ENCODE measurements around the gene IL17C.

IL17C gene, protein sequence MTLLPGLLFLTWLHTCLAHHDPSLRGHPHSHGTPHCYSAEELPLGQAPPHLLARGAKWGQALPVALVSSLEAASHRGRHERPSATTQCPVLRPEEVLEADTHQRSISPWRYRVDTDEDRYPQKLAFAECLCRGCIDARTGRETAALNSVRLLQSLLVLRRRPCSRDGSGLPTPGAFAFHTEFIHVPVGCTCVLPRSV

DNA sequence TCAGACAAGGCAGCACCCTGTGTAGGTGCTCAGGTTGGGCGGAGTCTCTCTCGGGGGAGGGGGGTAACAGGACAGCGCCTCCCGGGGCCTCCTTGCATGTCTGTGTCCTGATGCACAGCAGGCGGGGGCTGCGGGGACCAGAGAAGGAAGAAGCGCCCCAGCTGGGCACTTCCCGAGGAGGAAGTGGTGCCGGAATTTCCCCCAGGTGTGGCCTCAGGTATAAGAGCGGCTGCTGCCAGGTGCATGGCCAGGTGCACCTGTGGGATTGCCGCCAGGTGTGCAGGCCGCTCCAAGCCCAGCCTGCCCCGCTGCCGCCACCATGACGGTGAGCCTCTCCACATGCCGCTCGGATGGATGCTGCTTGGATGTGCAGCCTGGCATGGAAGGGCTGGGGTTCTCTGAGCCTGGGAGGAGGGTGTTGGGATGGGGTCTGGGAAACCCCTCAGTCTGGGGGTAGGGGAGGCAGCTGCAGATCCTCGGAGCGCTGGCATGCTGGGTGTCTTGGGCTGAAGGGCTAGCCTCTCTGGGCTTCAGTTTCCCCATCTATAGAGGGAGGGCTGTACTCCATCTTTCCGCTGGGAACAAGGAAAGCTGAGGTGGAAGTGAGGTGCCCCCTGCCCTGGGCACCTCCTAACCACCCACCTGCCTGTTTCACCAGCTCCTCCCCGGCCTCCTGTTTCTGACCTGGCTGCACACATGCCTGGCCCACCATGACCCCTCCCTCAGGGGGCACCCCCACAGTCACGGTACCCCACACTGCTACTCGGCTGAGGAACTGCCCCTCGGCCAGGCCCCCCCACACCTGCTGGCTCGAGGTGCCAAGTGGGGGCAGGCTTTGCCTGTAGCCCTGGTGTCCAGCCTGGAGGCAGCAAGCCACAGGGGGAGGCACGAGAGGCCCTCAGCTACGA, at the start of gene IL17C:
Gene IL17C (plus strand): TSS at position 250 of the 908 bp plus-strand sequence. CDS start 70 bp downstream, at position 320.
- no peak for DNase-seq (ENCODE audit: low read depth, low spot score)

DNA sequence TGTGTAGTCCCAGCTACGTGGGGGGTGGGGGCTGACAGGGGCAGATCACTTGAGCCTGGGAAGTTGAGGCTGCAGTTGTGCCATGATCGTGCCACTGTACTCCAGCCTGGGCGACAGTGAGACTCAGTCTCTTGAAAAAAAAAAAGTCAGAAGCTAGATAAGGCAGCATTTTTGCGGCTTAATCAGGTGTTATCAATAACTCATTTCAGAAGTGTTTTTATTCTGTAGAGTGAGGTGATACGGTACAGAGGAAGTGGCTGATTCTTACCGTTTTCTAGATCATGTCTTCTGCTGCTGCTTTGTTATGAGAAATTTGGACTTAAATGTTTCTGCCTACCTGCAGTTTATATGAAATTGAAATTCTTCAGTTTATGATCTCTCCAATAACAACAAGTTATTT, 49.6 kb upstream of the IL17C start:
- no peak for DNase-seq (ENCODE audit: low read depth, low spot score)

DNA sequence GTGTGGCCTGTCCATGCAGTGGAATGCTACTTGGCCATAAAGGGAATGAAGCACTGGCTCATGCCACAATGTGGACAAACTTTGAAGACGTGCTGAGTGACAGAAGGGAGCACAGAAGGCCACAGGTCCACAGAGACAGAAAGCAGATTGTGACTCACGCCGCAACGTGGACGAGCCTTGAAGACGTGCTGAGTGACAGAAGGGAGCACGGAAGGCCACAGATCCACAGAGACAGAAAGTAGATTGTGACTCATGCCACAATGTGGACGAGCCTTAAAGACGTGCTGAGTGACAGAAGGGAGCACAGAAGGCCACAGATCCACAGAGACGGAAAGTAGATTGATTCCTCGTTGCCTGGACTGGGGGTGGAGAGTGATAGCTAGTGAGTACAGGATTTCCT, 48.9 kb upstream of the IL17C start:
- no peak for DNase-seq (ENCODE audit: low read depth, low spot score)

DNA sequence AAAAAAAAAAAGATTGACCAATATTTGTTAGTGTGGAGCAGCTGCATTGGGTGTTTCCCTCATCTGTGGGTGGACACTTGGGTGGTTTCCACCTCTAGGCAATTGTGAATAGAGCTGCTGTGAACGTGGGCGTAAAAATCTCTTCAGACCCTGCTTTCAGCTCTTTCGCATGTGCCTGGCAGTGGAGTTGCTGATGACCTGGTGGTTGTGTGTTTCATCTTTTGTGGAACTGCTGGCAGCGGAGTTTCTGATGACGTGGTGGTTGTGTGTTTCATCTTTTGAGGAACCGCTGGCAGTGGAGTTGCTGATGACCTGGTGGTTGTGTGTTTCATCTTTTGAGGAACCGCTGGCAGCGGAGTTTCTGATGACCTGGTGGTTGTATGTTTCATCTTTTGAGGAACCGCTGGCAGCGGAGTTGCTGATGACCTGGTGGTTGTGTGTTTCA, 46.8 kb upstream of the IL17C start:
- DNase-seq (ENCODE audit: low read depth, low spot score), result no peak

DNA sequence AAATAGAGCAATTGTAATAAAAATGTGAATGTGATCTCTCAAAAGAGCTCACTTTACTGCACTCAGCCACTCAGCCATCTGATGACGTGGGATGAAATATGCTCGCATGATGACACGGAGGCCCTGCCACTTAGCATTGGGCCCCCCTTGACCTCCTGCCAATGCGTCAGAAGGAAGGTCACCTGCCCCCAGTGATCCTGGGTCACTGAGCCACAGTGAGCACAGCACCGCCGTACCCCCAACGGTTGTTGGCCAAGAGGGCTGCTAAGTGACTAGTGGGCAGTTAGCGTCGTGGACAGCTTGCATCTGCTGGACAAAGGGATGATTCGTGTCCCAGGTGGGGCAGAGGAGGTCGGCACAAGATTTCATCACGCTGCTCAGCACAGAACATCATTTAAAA, 45.3 kb upstream of the IL17C start:
- no peak for DNase-seq (ENCODE audit: low read depth, low spot score)

DNA sequence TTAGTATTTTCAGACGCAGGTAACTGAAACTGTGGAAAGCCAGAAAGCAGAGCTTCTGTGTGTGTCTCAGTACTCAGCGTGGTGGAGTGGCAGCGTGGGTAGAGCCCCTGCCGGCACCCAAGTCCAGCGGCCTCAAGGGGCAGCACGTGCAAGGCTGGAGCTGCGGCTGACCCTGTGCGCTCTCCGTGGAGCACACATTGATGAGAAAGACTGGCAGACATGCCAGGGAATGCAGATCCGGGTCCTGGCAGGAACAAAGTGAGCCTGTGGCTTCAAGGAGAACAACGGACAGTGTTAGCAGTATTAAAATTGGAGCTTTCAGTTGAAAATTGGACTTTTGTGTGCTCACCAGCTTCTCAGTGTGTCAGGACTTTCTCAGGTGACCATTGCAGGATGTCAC, 44.9 kb upstream of the IL17C start:
- DNase-seq (ENCODE audit: low read depth, low spot score), result no peak

- DNase-seq (ENCODE audit: low read depth, low spot score), result no peak
Measured at GRCh38 chr16:88593910-88594309, 44.5 kb upstream of the IL17C start.

- DNase-seq (ENCODE audit: low read depth, low spot score), result no peak
Measured at GRCh38 chr16:88595101-88595500, 43.3 kb upstream of the IL17C start.

DNA sequence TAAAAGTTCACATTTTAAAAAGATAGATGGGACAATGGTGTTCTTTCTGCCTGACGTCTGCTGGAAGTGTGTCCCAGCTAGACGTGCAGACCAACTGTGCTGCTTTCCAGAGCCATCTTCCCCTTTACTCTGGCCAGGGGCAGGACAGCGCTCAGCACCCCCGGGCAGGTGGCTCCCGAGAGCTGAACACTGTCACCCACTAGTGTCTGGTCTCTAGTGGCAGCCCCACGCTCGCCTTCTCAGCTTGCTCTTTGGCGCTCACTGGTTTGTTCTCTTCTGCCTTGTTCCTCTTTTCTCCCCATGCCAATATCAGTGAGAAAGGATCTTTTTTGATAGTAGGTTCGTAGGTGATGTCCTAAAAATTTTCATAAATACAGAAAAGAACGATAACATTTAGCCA, 42.5 kb upstream of the IL17C start:
- DNase-seq (ENCODE audit: low read depth, low spot score), result no peak

DNA sequence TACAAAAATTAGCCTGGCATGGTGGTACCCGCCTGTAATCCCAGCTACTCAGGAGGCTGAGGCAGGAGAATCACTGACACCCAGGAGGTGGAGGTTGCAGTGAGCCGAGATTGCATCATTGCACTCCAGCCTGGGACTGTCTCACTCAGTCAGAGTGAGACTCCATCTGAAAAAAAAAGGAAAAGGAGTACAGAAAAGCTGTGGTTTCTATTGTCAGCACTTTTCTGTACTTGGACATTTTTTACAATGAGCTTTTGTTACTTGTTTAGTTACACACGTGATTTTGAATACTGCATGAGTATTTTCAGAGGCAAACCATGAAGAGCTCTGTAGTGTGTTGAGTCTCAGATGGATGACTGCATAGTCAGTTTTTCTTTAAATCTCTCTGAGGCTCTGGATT, 41.9 kb upstream of the IL17C start:
- no peak for DNase-seq (ENCODE audit: low read depth, low spot score)

GRCh38 chr16:88597856-88598491, 40.4 kb upstream of the IL17C start:
- no peak for DNase-seq (ENCODE audit: low read depth, low spot score)

DNA sequence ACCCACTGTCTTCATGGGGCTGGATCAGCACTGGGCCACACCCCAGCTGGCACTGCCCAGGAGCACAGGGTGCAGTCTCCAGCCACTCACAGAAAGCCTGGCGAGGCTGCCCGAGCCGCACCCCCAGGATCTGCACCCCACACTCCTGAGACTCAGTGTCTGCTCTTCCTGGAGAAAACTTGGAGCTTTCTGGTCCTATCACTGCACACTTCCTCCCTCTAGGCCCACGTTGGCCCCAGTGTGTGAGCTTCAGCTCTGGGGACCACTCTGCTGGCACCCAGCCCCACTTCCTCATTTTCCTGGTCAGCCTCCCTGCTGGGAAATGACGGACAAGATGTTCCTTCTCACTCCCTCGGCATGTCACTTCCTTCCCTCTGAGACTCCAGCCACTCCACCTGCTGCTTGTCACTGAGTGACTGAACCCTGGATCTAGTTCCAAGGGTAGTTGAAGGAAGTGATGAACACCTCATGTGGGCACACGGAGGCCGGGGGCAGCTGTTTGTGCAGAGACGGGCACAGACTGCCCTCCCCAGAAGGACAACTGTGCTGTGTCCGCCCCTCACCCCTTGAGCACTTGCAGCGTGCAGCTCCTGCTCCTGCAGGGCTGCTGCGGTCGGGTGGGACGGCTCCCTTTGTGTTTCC, 39.2 kb upstream of the IL17C start:
- DNase-seq (ENCODE audit: low read depth, low spot score), result no peak

- DNase-seq (ENCODE audit: low read depth, low spot score), result no peak
Measured at GRCh38 chr16:88599825-88600538, 38.4 kb upstream of the IL17C start.

- no peak for DNase-seq (ENCODE audit: low read depth, low spot score)
Measured at GRCh38 chr16:88600539-88600896, 37.9 kb upstream of the IL17C start.

GRCh38 chr16:88601313-88602036, 36.9 kb upstream of the IL17C start:
- DNase-seq (ENCODE audit: low read depth, low spot score), result no peak

GRCh38 chr16:88602091-88602490, 36.3 kb upstream of the IL17C start:
- no peak for DNase-seq (ENCODE audit: low read depth, low spot score)

DNA sequence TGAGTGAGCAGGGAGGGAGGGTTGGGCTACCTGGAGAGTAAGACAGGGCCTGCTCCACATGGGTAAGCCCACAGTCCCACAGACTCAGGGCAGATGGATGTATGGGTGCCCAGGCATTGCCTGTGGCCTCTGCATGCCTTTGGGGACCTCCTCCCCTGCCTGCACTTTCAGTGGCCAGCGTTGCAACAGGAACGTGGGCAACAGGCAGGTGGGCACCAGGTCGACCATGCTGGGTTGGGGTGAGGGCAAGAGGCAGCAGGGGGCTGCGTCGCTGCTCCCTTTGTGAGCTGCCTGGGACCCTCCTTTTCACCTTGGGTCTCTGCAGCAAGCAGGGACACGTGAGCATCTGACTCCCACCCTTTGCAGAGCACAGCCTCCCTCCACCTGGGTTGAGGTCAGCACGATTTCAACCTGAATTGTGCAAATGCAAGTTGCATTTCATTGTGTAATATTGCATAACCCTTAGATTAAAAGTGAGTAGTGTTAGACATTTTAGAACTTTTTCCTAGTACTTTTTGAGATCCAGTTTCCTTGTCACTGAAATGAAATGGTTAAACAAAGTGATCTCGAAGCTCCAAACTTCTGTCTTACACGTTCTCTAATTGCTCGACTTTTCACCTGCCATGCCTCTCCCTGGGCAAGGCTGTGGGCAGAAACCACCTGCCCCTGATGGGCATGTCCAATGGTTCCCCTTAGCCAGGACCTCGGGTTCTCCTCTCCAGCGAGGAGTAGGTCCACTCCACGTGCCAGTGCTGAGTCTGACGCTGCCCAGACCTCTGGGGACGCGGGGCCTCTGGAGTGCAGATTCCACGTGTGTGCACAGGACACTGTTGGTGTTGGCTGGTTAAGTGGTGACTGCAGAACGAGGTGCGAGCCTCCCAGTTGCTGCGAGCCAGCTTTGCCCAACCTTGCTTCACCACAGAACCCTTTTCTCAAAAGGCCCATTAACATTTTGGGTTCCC, 32.9 kb upstream of the IL17C start:
- no peak for DNase-seq (ENCODE audit: low read depth, low spot score)

DNA sequence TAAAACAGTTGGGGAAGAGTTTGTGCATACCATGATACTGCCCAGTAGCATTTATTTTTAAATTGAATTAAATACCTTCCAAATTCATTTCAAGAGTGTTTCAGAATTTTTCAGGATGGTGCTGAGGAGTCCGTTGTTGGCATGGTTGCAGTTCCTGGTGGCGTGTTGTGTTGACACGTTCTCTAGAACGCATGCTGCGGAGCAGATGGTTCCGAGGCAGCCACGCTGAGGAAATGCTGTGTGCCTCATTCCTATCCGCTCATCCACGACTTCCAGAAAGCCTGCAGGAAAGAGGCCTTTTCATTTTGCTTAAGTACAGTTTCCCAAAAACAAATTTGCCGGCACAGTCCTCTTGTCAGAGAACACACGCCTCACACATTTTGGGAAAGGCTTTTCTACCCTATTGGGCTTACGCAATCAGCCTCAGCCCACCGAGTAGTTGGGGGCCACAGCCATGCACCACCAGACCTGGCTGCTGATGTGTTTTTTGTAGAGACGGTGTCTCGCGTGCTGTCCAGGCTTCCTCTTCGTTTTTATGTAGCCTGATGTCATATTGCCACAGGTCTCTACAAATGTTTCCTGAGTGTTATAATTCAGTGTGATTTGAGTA, 32.1 kb upstream of the IL17C start:
- no peak for DNase-seq (ENCODE audit: low read depth, low spot score)

DNA sequence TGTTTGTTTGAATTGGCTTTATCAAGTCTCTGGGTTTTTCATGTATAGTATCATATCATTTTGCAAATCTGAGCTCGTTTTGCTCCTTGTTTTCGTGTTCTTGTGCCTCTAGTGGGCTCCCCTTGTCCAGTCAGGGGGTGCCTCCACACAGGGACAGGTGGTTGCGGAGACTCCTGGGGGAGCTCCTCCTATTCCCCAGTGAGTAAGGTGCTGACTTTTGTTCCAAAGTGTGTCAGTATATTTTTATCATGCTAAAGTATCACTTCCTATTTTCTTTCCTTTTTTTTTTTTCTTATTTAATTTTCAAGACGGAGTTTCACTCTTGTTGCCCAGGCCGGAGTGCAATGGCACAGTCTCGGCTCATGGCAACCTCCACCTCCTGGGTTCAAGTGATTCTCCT, 30.3 kb upstream of the IL17C start:
- DNase-seq (ENCODE audit: low read depth, low spot score), result no peak
